Neural progenitor cell (in vitro differentiated cells): ENCODE measurements around the gene IL10RB.

ENCODE experiments used
- CTCF ChIP-seq: fragments of 200-600 bp; sonication (generic); IDR thresholded peaks from 2 replicates; pipeline ENCODE4 v1.5.1; 2017; ENCODE audit warnings: antibody characterized with exemption, mild to moderate bottlenecking
- EZH2 ChIP-seq: fragments of 200-600 bp; sonication (generic); IDR thresholded peaks from 2 replicates; pipeline ENCODE4 v1.6.1; 2017; ENCODE audit warnings: antibody characterized with exemption, mild to moderate bottlenecking, moderate library complexity
- EZH2phosphoT487 ChIP-seq: fragments of 200-600 bp; sonication (generic); IDR thresholded peaks from 2 replicates; pipeline ENCODE4 v1.6.1; 2017; ENCODE audit warnings: antibody characterized with exemption

- TF ChIP-seq CTCF (no peak), EZH2 (no peak), EZH2phosphoT487 (no peak)
Measured at GRCh38 chr21:33234635-33235520, 31.3 kb upstream of the IL10RB start.
